COLO668 (cell line): Measurements from ENCODE around the gene IGF1R.
A peak's percentile ranks its signal among the peaks of the same experiment; 100 is the strongest.

ENCODE experiments used
- DNase-seq: peaks from one replicate; lab custom pipeline; 2025; ENCODE audit not compliant: unreplicated experiment; lab: John Stamatoyannopoulos, UW

Gene IGF1R

GRCh38 chr15:98855067-98855814, 206.9 kb downstream of the IGF1R start:
- no peak for DNase-seq

DNA sequence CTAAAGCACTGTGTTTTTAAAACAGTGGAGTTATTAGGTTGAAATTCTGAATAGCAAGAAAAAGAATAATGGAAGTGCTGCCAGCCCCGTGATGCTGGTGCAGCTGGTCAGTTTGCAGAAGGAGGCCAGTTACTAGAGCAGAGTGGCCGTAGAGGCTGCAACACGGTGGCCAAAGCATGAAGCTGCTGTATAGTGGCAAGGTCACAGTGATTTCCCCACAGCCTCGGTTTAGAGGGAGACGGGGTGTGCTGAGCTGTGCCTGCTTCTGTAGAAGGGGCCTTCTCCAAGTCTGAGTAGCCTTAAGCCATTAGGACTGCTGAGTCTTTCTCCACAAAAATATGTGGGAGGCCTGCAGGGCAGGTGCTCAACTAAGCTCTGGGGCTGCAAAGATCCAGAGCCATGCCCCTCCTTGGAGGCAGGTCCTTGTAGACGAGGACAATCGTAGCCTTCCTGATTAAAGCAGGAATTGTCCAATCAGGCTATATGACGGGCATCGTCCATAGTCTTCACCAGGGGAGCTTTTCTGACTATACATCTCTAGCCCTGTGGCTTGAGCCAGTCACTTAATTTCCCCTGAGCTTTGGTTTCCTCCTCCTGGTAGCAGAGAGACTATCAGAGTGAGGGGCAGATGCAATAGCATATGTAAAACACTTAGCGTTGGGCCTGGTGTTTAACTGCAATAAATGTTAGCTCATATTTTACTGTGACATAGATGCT, 207.6 kb downstream of the IGF1R start:
- no peak for DNase-seq

GRCh38 chr15:98856532-98856907, 208.2 kb downstream of the IGF1R start:
- DNase-seq = no peak

- no peak for DNase-seq
Measured at GRCh38 chr15:98858610-98859023, 210.3 kb downstream of the IGF1R start.

- no peak for DNase-seq
Measured at GRCh38 chr15:98859149-98859548, 210.8 kb downstream of the IGF1R start.

GRCh38 chr15:98860281-98861041, 212.1 kb downstream of the IGF1R start:
- no peak for DNase-seq

DNA sequence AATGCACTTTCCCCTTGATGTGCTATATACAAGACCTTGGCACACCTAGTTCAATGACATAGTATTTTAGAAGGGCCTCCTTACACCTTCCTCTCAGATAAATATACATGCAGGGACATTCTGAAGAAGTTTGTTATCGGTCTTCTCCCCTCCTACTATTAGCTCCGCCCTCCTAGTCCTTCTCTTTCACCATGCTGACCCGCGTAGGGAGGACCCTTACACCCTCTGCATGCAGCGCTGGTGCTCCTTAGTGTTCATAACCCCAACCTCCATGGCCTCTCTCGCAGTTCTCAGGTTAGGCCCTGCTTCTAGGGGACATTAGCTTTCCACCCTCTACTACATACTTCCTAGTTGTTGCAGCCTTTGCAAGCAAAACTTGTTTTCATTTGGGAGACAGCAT, 212.8 kb downstream of the IGF1R start:
- DNase-seq = no peak

DNA sequence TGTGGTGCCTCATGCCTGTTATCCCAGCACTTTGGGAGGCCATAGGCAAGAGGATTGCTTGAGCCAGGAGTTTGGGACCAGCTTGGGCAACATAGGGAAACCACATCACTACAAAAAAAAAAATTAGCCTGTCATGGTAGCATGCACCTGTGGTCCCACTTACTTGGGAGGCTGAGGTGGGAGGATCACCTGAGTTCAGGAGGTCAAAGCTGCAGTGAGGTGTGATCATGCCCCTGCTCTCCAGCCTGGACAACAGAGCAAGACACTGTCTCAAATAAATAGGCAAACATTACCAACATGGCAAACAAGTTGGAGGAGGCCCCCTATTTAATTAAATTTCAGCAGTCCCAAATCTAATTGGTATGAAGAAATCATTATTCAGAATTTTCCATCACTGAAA, 215.6 kb downstream of the IGF1R start:
- DNase-seq = no peak

GRCh38 chr15:98865397-98866339, 217.3 kb downstream of the IGF1R start:
- peak; percentile 94 for DNase-seq

DNA sequence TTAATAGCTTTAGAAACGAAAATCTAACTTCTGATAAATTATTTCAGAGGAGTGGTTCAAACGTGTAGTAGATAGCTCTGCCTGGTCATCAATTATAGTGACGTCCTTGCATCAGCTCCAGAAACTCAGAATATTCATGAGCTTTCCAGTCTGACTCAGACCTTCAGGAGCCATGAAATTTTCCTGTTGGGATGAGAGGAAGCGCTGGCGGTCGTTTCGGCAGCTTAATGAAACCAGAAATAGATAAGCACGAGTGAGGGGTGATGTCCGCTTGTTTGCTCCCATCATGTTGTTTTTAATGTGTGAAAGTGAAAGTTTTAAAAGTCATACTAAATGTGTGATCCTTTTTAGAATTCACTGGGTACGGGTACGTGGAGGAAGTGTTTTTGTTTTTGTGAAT, 218.2 kb downstream of the IGF1R start:
- DNase-seq = peak; percentile 32

DNA sequence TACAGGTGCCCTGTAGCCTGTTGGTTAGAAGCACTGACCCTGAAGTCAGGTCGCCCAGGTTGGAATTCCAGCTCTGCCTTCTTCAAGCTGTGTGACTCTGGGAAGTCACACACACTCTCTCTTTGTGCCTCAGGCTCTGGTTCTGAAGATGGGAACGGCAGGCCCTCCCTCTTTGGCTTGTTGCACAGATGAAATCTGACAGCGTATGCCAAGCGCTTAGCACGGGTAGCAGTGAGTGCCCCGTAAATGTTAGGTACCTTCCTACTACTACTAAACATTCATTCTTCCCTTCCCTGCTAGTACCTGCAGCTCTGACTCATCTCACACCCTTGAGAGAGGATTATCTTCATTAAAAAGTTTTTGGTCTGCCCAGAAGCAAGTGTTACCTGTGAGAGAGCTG, 220.2 kb downstream of the IGF1R start:
- no peak for DNase-seq

GRCh38 chr15:98870788-98871187, 222.4 kb downstream of the IGF1R start:
- DNase-seq = no peak

GRCh38 chr15:98872774-98873173, 224.4 kb downstream of the IGF1R start:
- DNase-seq = no peak

- no peak for DNase-seq
Measured at GRCh38 chr15:98873441-98874218, 225.3 kb downstream of the IGF1R start.

DNA sequence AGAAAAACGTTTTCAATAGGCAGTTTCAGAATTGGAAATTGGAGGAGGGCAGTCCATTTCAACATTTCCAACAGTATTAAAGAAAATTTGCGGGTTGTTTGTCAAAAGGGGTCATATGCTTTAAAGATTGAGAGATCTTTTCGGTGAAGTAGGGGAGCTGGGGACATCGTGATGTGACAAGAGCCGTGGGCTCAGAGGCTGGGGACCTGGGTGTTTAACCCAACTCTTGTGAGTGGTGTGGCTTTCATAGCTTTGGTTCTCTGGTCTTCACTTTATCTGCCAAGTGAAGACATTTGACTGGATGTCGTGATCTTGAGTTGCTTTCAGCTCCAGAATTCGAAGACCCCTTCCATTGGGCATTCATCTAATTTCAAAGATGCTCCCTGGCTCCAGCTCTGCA, 226.0 kb downstream of the IGF1R start:
- DNase-seq = no peak

GRCh38 chr15:98874773-98875172, 226.4 kb downstream of the IGF1R start:
- no peak for DNase-seq

DNA sequence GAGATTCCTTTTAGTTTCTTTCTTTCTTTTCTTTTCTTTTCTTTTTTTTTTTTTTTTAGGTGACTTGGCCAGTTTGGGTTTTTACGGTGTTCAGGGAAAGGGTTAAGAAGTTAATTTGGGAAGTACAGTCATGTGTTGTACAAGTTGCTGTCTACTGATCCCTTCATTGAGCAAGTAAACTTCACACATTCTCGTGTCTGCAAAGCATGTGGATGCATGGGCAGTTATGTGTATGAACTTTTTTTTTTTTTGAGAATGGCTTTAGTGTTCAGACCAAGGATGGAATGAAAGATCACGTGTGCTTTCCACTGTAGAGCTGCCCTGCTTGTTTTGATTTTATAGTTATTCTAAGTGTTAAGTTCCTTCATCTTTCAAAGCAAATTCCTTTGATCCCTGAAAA, 227.0 kb downstream of the IGF1R start:
- no peak for DNase-seq

DNA sequence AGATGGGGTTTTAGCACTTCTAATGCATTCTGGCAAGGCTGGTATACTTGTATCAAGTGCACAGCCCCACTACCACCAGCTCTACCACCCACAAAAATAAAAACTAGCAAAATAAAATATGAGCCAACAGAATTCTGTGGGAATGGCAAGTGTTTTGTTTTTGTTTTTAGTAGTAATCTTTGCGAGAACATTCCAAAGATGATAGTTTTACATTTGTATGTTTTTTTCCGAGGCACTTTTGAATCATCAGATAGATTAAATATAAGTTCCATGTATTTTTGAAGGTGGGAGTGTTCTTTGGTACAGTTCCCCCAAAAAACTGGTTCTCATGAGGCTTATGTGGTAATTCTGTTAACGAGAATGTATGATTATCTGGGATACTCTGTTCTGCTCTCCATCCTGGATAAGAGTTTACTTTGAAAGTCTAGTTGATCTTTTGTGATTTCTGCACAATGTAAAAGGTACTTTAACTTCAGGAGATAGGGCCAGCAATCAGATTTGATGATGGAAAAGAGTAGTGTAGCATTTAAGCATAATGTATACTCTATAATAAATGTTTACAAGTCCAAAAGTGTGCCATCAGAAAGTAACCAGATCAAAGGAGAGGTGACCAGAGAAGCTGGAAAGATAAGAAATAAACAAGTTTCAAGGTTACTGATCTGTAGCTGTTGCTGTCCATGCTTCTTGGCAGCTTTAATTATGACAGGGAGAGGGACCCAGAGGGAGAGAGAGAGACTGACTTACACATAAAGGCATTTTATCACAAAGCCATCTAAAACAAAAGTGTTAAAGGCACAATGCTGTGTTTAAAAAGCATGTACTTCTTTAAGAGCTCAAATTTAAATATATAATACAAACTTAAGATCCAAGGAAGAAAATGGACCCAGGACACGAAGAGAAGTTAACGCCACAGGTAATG, 228.4 kb downstream of the IGF1R start:
- DNase-seq = no peak

- DNase-seq = no peak
Measured at GRCh38 chr15:98878172-98878571, 229.8 kb downstream of the IGF1R start.
